Gastrocnemius medialis (tissue), 4 donors: ENCODE data around the gene SCGB1D2. TPM values are rescaled to one million over a fixed set of nuclear protein-coding genes. Genes with fewer than 3 reads are reported as not detected.

ENCODE experiments used
- ATAC-seq, 2 donors: fragments of 150-250 bp; one replicate each; pipeline ENCODE4 v1.9.1; 2016
- DNase-seq, 2 donors: peaks; one replicate each; pipeline ENCODE4 v3.0.0-alpha.2; 2019
- H3K27ac ChIP-seq, 4 donors: fragments of 200-600 bp; sonication (generic); 1 replicate in 1 of 4; 2 replicates in 3 of 4; pipeline ENCODE4 v1.5.1; 2016 to 2018; ENCODE audit warnings: mild to moderate bottlenecking in 2 of 4, moderate library complexity in 1 of 4
- H3K27me3 ChIP-seq, 3 donors: fragments of 200-600 bp; sonication (generic) in 2 of 3; 1 replicate in 1 of 3; 2 replicates in 2 of 3; pipeline versions ENCODE4 v1.5.1 to v1.6.0; 2016 to 2019; ENCODE audit warnings: mild to moderate bottlenecking in 1 of 3, moderate library complexity in 1 of 3
- H3K36me3 ChIP-seq, 2 donors: fragments of 200-600 bp; sonication (generic) in 1 of 2; one replicate each; pipeline ENCODE4 v1.5.1; 2017 to 2018
- H3K4me1 ChIP-seq, 2 donors: fragments of 200-600 bp; sonication (generic) in 1 of 2; one replicate each; pipeline ENCODE4 v1.5.1; 2016 to 2017; ENCODE audit warnings: mild to moderate bottlenecking in 2 of 2
- H3K4me3 ChIP-seq, 4 donors: fragments of 200-600 bp; sonication (generic) in 3 of 4; 1 replicate in 1 of 4; 2 replicates in 3 of 4; pipeline ENCODE4 v1.5.1; 2016 to 2019; ENCODE audit warnings: mild to moderate bottlenecking in 2 of 4
- H3K9me3 ChIP-seq, 3 donors: fragments of 200-600 bp; sonication (generic) in 2 of 3; 1 replicate in 1 of 3; 2 replicates in 2 of 3; pipeline ENCODE4 v1.5.1; 2016 to 2019
- POLR2A ChIP-seq, 2 donors: fragments of 450-650 bp; IDR thresholded peaks; one replicate each; pipeline ENCODE4 v1.6.1; 2017; ENCODE audit warnings: antibody characterized with exemption in 2 of 2, mild to moderate bottlenecking in 2 of 2, moderate library complexity in 2 of 2
- in situ Hi-C, 4 donors: fragments of 200-750 bp; cut with MboI; loops; one replicate each; pipeline versions ENCODE4 v1.15.0 to v1.8.0; 2017; ENCODE audit warnings: low sequenced_read_pairs in 4 of 4
- intact Hi-C: fragments of 100-400 bp; cut with DNase I; formaldehyde crosslinking; loops from one replicate; pipeline ENCODE4 v1.15.1; 2023; ENCODE audit warnings: low total_unique reads
- total RNA-seq, 4 donors: library from RNA; depleted of rRNA; stranded (reverse); fragments of >200 nt; gene quantifications; one replicate each; pipeline versions ENCODE4 v1.1.0 to v1.2.3, GENCODE V29; 2016
- TF ChIP-seq, protein P1 (sequence below), 5 experiments: fragments of 450-650 bp in 3 of 5; fragments of 200-600 bp in 2 of 5; sonication (generic) in 2 of 5; IDR thresholded peaks in 4 of 5; conservative IDR thresholded peaks in 1 of 5; 1 replicate in 4 of 5; 2 replicates in 1 of 5; pipeline ENCODE4 v1.5.1; 2016 to 2019; ENCODE audit warnings: antibody characterized with exemption in 5 of 5, mild to moderate bottlenecking in 3 of 5, moderate library complexity in 3 of 5

SCGB1D2 gene
- total RNA-seq, 4 donors from 2014 or later, result 2.2 to 3.0 TPM; not detected in 2

GRCh38 chr11:62269654-62270278 is 27.7 kb downstream of the SCGB1D2 start, which contains the start of gene SCGB2A2:
Gene SCGB2A2 (plus strand): TSS chr11:62270158. CDS start chr11:62270217, 59 bp downstream.
- Histone ChIP-seq H3K27ac (no peak within 1 kb of the TSS), H3K4me3 (no peak within 1 kb of the TSS), H3K9me3 (no peaks in the 10 kb centered on the region), H3K36me3 (no peaks in the 10 kb centered on the region), H3K4me1 (no peaks in the 10 kb centered on the region), H3K27me3 (no peaks in the 10 kb centered on the region)
- in situ Hi-C loops (no loop called here), intact Hi-C loops (loop anchor here (5.0 kb wide), 1 partner anchor 52 kb away; no protein-coding TSS in a partner anchor)
- no peak for ATAC-seq
- DNase-seq, result no peak
- no peak for TF ChIP-seq POLR2A (IDR thresholded peaks at IDR 0.05)
- TF ChIP-seq, protein P1, sequence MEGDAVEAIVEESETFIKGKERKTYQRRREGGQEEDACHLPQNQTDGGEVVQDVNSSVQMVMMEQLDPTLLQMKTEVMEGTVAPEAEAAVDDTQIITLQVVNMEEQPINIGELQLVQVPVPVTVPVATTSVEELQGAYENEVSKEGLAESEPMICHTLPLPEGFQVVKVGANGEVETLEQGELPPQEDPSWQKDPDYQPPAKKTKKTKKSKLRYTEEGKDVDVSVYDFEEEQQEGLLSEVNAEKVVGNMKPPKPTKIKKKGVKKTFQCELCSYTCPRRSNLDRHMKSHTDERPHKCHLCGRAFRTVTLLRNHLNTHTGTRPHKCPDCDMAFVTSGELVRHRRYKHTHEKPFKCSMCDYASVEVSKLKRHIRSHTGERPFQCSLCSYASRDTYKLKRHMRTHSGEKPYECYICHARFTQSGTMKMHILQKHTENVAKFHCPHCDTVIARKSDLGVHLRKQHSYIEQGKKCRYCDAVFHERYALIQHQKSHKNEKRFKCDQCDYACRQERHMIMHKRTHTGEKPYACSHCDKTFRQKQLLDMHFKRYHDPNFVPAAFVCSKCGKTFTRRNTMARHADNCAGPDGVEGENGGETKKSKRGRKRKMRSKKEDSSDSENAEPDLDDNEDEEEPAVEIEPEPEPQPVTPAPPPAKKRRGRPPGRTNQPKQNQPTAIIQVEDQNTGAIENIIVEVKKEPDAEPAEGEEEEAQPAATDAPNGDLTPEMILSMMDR (IDR thresholded peaks at IDR 0.05 in 4 of 5, conservative IDR thresholded peaks at IDR 0.05 in 1 of 5), result peak in 2 of 5 experiments; percentile 25 to 32

- Histone ChIP-seq H3K27me3 (no peaks in the 10 kb centered on the region), H3K36me3 (no peaks in the 10 kb centered on the region), H3K27ac (no peak overlapping the region), H3K9me3 (no peaks in the 10 kb centered on the region), H3K4me3 (no peak overlapping the region), H3K4me1 (no peaks in the 10 kb centered on the region)
- no peak for DNase-seq
- intact Hi-C loops (no loop called here), in situ Hi-C loops (no loop called here)
- TF ChIP-seq, protein P1 (IDR thresholded peaks at IDR 0.05 in 4 of 5, conservative IDR thresholded peaks at IDR 0.05 in 1 of 5), result no peak
- no peak for TF ChIP-seq POLR2A (IDR thresholded peaks at IDR 0.05)
- no peak for ATAC-seq
These were observed 31.2 kb downstream of the SCGB1D2 start for GRCh38 chr11:62273284-62273683.

DNA sequence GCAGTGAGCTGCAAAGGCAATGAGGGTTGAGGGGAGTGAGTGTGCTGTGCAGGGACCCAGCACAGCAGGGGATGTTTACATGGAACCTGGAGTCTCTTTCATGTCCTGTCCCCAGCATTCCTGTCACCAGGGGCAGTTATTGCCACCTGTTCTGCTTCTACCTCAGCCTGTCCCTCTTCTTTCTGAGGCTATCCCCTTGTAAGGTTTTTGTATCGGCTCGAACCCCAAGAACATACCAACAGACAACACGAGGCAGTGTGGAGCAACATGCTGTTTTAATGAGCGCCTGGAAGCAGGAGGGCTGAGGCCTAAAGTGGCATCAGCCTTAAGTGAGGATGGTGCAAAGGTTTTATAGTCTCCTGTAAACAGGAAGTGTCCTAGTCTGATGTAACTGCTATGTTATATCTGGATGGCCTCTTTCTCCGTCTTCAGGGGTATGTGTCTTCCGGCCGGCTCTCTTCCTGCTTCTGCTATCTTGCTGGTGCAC is 31.8 kb downstream of the SCGB1D2 start:
- intact Hi-C loops, result no loop called here
- DNase-seq (no peak), ATAC-seq (no peak)
- in situ Hi-C loops, result no loop called here
- no peak overlapping the region for H3K27ac ChIP-seq
- no peak for TF ChIP-seq POLR2A (IDR thresholded peaks at IDR 0.05)
- TF ChIP-seq, protein P1 (IDR thresholded peaks at IDR 0.05 in 4 of 5, conservative IDR thresholded peaks at IDR 0.05 in 1 of 5), result no peak
- H3K27me3 ChIP-seq, result no peaks in the 10 kb centered on the region
- H3K4me3 ChIP-seq, result no peak overlapping the region
- no peaks in the 10 kb centered on the region for H3K9me3 ChIP-seq
- H3K36me3 ChIP-seq, result no peaks in the 10 kb centered on the region
- H3K4me1 ChIP-seq, result no peaks in the 10 kb centered on the region

DNA sequence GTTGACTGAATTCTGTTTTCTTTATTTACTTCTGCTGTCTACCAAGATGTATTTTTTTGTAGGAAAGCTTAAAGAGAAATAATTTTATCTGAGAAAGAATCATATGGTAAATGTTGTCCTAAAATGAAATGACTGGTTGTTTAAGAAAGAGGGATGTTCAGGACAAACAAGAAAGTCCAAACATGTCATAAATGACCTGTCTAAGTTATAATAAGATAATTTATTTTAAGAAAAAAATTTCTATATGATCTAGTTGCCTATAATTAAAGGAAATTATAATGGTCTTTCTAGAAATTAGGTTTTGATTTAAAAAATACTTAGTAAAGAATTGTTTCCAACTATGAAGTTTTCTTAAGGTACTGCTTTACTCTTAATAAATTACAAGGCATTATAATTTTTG is 38.4 kb downstream of the SCGB1D2 start:
- intact Hi-C loops, result no loop called here
- no peak for DNase-seq
- no peaks in the 10 kb centered on the region for H3K4me1 ChIP-seq
- no peak overlapping the region for H3K4me3 ChIP-seq
- H3K27me3 ChIP-seq, result no peaks in the 10 kb centered on the region
- H3K27ac ChIP-seq, result no peak overlapping the region
- no peaks in the 10 kb centered on the region for H3K36me3 ChIP-seq
- no peak for TF ChIP-seq POLR2A (IDR thresholded peaks at IDR 0.05)
- TF ChIP-seq, protein P1 (IDR thresholded peaks at IDR 0.05 in 4 of 5, conservative IDR thresholded peaks at IDR 0.05 in 1 of 5), result no peak
- in situ Hi-C loops, result no loop called here
- no peak for ATAC-seq
- H3K9me3 ChIP-seq, result no peaks in the 10 kb centered on the region

Other genes with a start within 250 kb of the SCGB1D2 start
- 10 to 100 TPM in 2 of 4 donors, 1 to 10 TPM in 2; 6.3 to 18.7 (median 13.7) TPM for gene INCENP, start 118.2 kb upstream of the SCGB1D2 start, total RNA-seq
- not detected for gene SCGB1D1, start 52.0 kb upstream of the SCGB1D2 start, total RNA-seq
- gene SCGB2A1, start 33.6 kb upstream of the SCGB1D2 start, total RNA-seq, result not detected
- gene SCGB2A2, start 27.9 kb downstream of the SCGB1D2 start, total RNA-seq, result not detected
- not detected for gene SCGB1D4, start 56.8 kb downstream of the SCGB1D2 start, total RNA-seq
- gene ASRGL1, start 95.2 kb downstream of the SCGB1D2 start, total RNA-seq, result 10 to 100 TPM in 2 of 4 donors, 1 to 10 TPM in 2; 6.4 to 24.6 (median 8.7) TPM
- gene SCGB1A1, start 176.8 kb downstream of the SCGB1D2 start, total RNA-seq, result not detected